PC-9 (cell line): ENCODE measurements around the gene LAMB4. TPM values are rescaled to one million over a fixed set of nuclear protein-coding genes. Genes with fewer than 3 reads are reported as not detected.

ENCODE experiments used
- BruUV-seq: library from RNA; stranded (reverse); fragments of 400-500 nt; replicated peaks from 2 replicates; lab custom pipeline; 2021; lab: Mats Ljungman, UMichigan
- CTCF ChIA-PET: fragments of 300-600 bp; sonication (Branson Sonifier 250); formaldehyde crosslinking; loops from one replicate; lab custom pipeline; 2022; ENCODE audit warnings: antibody characterized with exemption; lab: Charles Lee
- POLR2A ChIA-PET: fragments of 300-600 bp; sonication (Branson Sonifier 250); formaldehyde crosslinking; loops from one replicate; lab custom pipeline; 2022; ENCODE audit warnings: antibody characterized with exemption; ENCODE audit not compliant: unreplicated experiment; lab: Charles Lee
- DNase-seq, 2 experiments: peaks; one replicate each; pipeline versions ENCODE4 v3.0.0 to v3.0.0-alpha.2; 2015 to 2022; ENCODE audit warnings: mixed read lengths in 1 of 2
- H2AFZ ChIP-seq: fragments of 200-600 bp; sonication (generic); 2 replicates; pipeline ENCODE4 v1.8.1; 2017; ENCODE audit warnings: antibody characterized with exemption
- H3F3A ChIP-seq: fragments of 200-600 bp; sonication (generic); 2 replicates; pipeline ENCODE4 v1.8.1; 2017; ENCODE audit warnings: antibody characterized with exemption, mild to moderate bottlenecking, low read depth; ENCODE audit not compliant: insufficient read depth
- H3K27ac ChIP-seq: fragments of 200-600 bp; sonication (generic); 2 replicates; pipeline ENCODE4 v1.6.1; 2016; ENCODE audit warnings: mixed run types
- H3K27me3 ChIP-seq: fragments of 200-600 bp; sonication (generic); 2 replicates; pipeline ENCODE4 v1.6.1; 2016; ENCODE audit warnings: low read depth, mixed run types; ENCODE audit not compliant: insufficient read depth
- H3K36me3 ChIP-seq: fragments of 200-600 bp; sonication (generic); 2 replicates; pipeline ENCODE4 v1.6.1; 2016; ENCODE audit warnings: low read depth, mixed run types
- H3K4me1 ChIP-seq: fragments of 200-600 bp; sonication (generic); replicated peaks from 2 replicates; pipeline ENCODE4 v1.6.1; 2016; ENCODE audit warnings: mixed run types; ENCODE audit not compliant: insufficient read depth
- H3K4me2 ChIP-seq: fragments of 200-600 bp; sonication (generic); 2 replicates; pipeline ENCODE4 v1.6.1; 2017; ENCODE audit warnings: mixed run types
- H3K4me3 ChIP-seq: fragments of 200-600 bp; sonication (generic); 2 replicates; pipeline ENCODE4 v1.6.1; 2016; ENCODE audit warnings: mixed run types
- H3K79me2 ChIP-seq: fragments of 200-600 bp; sonication (generic); 2 replicates; pipeline ENCODE4 v1.6.1; 2017; ENCODE audit warnings: low read depth, mixed run types
- H3K9me2 ChIP-seq: fragments of 200-600 bp; sonication (generic); 2 replicates; pipeline ENCODE4 v1.8.1; 2017; ENCODE audit warnings: mild to moderate bottlenecking; ENCODE audit not compliant: insufficient read depth
- H3K9me3 ChIP-seq: fragments of 200-600 bp; sonication (generic); 2 replicates; pipeline ENCODE4 v1.8.1; 2016; ENCODE audit warnings: low read depth; ENCODE audit not compliant: insufficient read depth
- H4K20me1 ChIP-seq: fragments of 200-600 bp; sonication (generic); 2 replicates; pipeline ENCODE4 v1.8.1; 2017; ENCODE audit not compliant: insufficient read depth
- CTCF ChIP-seq: fragments of 200-600 bp; sonication (generic); conservative IDR thresholded peaks from 2 replicates; pipeline ENCODE4 v1.6.1; 2017; ENCODE audit warnings: mixed run types, antibody characterized with exemption, mild to moderate bottlenecking, moderate library complexity
- EZH2 ChIP-seq: fragments of 200-600 bp; sonication (generic); IDR thresholded peaks from 2 replicates; pipeline ENCODE4 v1.8.0; 2017; ENCODE audit warnings: antibody characterized with exemption, low read depth
- intact Hi-C: fragments of 100-400 bp; cut with micrococcal nuclease; formaldehyde crosslinking; loops from one replicate; pipeline ENCODE4 v1.10.0; 2022; ENCODE audit not compliant: unreplicated experiment
- total RNA-seq: library from RNA; stranded (reverse); gene quantifications from 2 replicates; pipeline ENCODE4 v1.2.3, GENCODE V29; 2021

Gene LAMB4
- total RNA-seq, 1 experiment from 2014 or later = 0.83 TPM

DNA sequence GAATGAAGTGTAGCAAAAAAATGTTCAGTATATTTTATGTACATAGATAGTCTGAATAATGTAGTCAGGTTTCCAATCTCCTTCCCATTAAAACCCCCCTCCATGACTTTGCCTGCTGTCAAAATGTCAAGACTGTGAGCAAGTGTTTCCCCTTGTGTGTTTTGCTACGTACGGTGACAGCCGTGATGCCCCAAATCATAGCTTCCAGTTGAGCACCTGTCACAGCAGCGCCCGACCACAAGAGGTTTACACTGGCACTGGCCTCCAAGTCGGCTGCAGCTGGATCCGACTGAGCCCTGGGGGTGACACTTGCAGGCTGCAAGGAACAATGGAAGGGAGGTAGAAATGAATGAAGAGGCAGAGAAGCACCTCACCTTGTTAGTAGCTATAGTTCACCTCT is 62.3 kb downstream of the LAMB4 start:
- Histone ChIP-seq H2AFZ (no peak overlapping the region), H3K4me2 (no peak overlapping the region), H3K4me3 (no peak overlapping the region), H3K27me3 (no peaks in the 10 kb centered on the region), H3K27ac (no peak overlapping the region), H3K9me2 (no peaks in the 10 kb centered on the region), H3K4me1 (peaks cover 13% of the 10 kb centered on the region), H3K79me2 (no peaks in the 10 kb centered on the region), H4K20me1 (no peaks in the 10 kb centered on the region), H3K9me3 (no peaks in the 10 kb centered on the region), H3K36me3 (no peaks in the 10 kb centered on the region), H3F3A (no peaks in the 10 kb centered on the region)
- intact Hi-C loops = no loop called here
- no TSS peak for BruUV-seq
- TF ChIP-seq CTCF = no peak
- TF ChIP-seq EZH2 = no peak
- DNase-seq = no peak
- POLR2A ChIA-PET = no interaction called here
- CTCF ChIA-PET = no interaction called here

- H3K9me2 ChIP-seq = no peaks in the 10 kb centered on the region
- TF ChIP-seq EZH2 (no peak), CTCF (no peak)
- H2AFZ ChIP-seq = no peak overlapping the region
- H4K20me1 ChIP-seq = no peaks in the 10 kb centered on the region
- no peaks in the 10 kb centered on the region for H3K9me3 ChIP-seq
- peak overlapping the region; percentile 27; the same call in 1 of the 2 replicates for H3K4me2 ChIP-seq
- intact Hi-C loops = no loop called here
- H3K36me3 ChIP-seq = no peaks in the 10 kb centered on the region
- no TSS peak for BruUV-seq
- peak; percentile 8 to 57 for DNase-seq
- H3K4me3 ChIP-seq = no peak overlapping the region
- CTCF ChIA-PET = no interaction called here
- peaks cover 13% of the 10 kb centered on the region for H3K4me1 ChIP-seq
- H3K79me2 ChIP-seq = no peaks in the 10 kb centered on the region
- H3K27ac ChIP-seq = no peak overlapping the region
- H3F3A ChIP-seq = no peaks in the 10 kb centered on the region
- POLR2A ChIA-PET = no interaction called here
- no peaks in the 10 kb centered on the region for H3K27me3 ChIP-seq
Observed at GRCh38 chr7:108066486-108066885, 63.7 kb downstream of the LAMB4 start.

DNA sequence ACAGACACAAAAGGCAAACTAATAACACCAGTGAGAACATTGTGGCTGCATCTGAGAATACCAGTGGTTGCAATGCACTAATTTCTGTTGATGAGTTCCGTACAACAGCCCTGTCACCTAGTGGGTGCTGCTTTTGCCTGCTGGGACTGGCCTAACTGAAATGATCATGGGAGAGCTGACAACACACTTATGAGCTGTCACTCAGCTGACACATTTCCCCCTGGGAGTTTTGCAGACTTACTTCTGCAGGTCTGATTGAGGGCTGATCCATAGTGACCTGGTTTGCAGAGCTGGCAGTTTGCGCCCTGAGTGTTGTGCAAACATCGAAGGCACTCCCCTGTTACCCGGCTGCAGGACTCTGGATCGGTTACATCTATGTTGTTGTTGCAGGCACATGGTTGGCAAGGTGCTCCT is 66.6 kb downstream of the LAMB4 start:
- peaks cover 13% of the 10 kb centered on the region for H3K4me1 ChIP-seq
- no peak overlapping the region for H3K4me2 ChIP-seq
- DNase-seq = no peak
- no peaks in the 10 kb centered on the region for H3K9me3 ChIP-seq
- no peaks in the 10 kb centered on the region for H3K9me2 ChIP-seq
- no peaks in the 10 kb centered on the region for H3K79me2 ChIP-seq
- H3F3A ChIP-seq = no peaks in the 10 kb centered on the region
- no peaks in the 10 kb centered on the region for H4K20me1 ChIP-seq
- no peaks in the 10 kb centered on the region for H3K36me3 ChIP-seq
- no peak overlapping the region for H2AFZ ChIP-seq
- ChIA-PET CTCF (no interaction called here), POLR2A (no interaction called here)
- intact Hi-C loops = no loop called here
- TF ChIP-seq EZH2 (no peak), CTCF (no peak)
- no peaks in the 10 kb centered on the region for H3K27me3 ChIP-seq
- BruUV-seq = no TSS peak
- H3K27ac ChIP-seq = no peak overlapping the region
- no peak overlapping the region for H3K4me3 ChIP-seq
